Lower lobe of right lung (tissue), 2 donors: ENCODE measurements around the gene SMAD9. TPM values are rescaled to one million over a fixed set of nuclear protein-coding genes. Genes with fewer than 3 reads are reported as not detected.

ENCODE experiments used
- ATAC-seq, 2 donors: fragments of 200-7000 bp; cut with Tn5 transposase; one replicate each; pipeline ENCODE4 v1.9.1; 2020 to 2022; ENCODE audit warnings: mild to moderate bottlenecking in 2 of 2, moderate library complexity in 2 of 2
- DNase-seq: peaks from one replicate; pipeline ENCODE4 v3.0.0-alpha.2; 2020
- H3K27ac ChIP-seq: fragments of 200-600 bp; one replicate; pipeline ENCODE4 v1.8.0; 2022
- H3K27me3 ChIP-seq: fragments of 200-600 bp; one replicate; pipeline ENCODE4 v1.8.0; 2022; ENCODE audit warnings: low read depth
- H3K36me3 ChIP-seq: fragments of 200-600 bp; one replicate; pipeline ENCODE4 v1.8.0; 2022; ENCODE audit warnings: mild to moderate bottlenecking
- H3K4me1 ChIP-seq: fragments of 200-600 bp; one replicate; pipeline ENCODE4 v1.8.0; 2022
- H3K4me3 ChIP-seq: fragments of 200-600 bp; one replicate; pipeline ENCODE4 v1.8.0; 2022; ENCODE audit warnings: mild to moderate bottlenecking
- H3K9me3 ChIP-seq: fragments of 200-600 bp; one replicate; pipeline ENCODE4 v1.8.0; 2022
- CTCF ChIP-seq: fragments of 200-600 bp; IDR thresholded peaks from one replicate; pipeline ENCODE4 v1.8.0; 2022; ENCODE audit warnings: antibody characterized with exemption, mild to moderate bottlenecking
- intact Hi-C: fragments of 100-400 bp; cut with DNase I; formaldehyde crosslinking; loops from one replicate; pipeline ENCODE4 v1.11.0; 2022
- total RNA-seq: library from RNA; stranded (reverse); fragmentation: NEBNext Ultra II Directional; extraction: Animal tissue kit (Norgen Biotek cat#: 25700); gene quantifications from one replicate; pipeline ENCODE4 v1.2.1, GENCODE V29; 2021
- donor health status: DM: no; HTN: yes; CAD: no; lungs with severe emphysema.

The SMAD9 gene
- total RNA-seq, 1 donor from 2014 or later: 17.6 TPM

- Histone ChIP-seq H3K9me3 (no peaks in the 10 kb centered on the region), H3K4me3 (no peak overlapping the region), H3K4me1 (no peaks in the 10 kb centered on the region), H3K27ac (no peak overlapping the region), H3K36me3 (peaks cover 45% of the 10 kb centered on the region), H3K27me3 (no peaks in the 10 kb centered on the region)
- intact Hi-C loops: no loop called here
- ATAC-seq (no peak), DNase-seq (no peak)
- no peak for TF ChIP-seq CTCF
Observed at GRCh38 chr13:36950920-36951319, 30.9 kb upstream of the SMAD9 start.

- Histone ChIP-seq H3K4me1 (no peaks in the 10 kb centered on the region), H3K36me3 (peaks cover 45% of the 10 kb centered on the region), H3K4me3 (no peak overlapping the region), H3K27ac (no peak overlapping the region), H3K27me3 (no peaks in the 10 kb centered on the region), H3K9me3 (no peaks in the 10 kb centered on the region)
- intact Hi-C loops: no loop called here
- ATAC-seq (no peak), DNase-seq (no peak)
- TF ChIP-seq CTCF: no peak
Observed at GRCh38 chr13:36950330-36950729, 30.3 kb upstream of the SMAD9 start.

- intact Hi-C loops: no loop called here
- ATAC-seq (no peak), DNase-seq (no peak)
- Histone ChIP-seq H3K27ac (no peak overlapping the region), H3K9me3 (no peaks in the 10 kb centered on the region), H3K4me1 (no peaks in the 10 kb centered on the region), H3K4me3 (no peak overlapping the region), H3K36me3 (peaks cover 12% of the 10 kb centered on the region), H3K27me3 (no peaks in the 10 kb centered on the region)
- no peak for TF ChIP-seq CTCF
Observed at GRCh38 chr13:36945078-36945477, 25.0 kb upstream of the SMAD9 start.

- ATAC-seq (no peak), DNase-seq (no peak)
- H3K4me1 ChIP-seq: peaks cover 3% of the 10 kb centered on the region
- no peaks in the 10 kb centered on the region for H3K36me3 ChIP-seq
- H3K27ac ChIP-seq: no peak overlapping the region
- no peak for TF ChIP-seq CTCF
- peaks cover 1% of the 10 kb centered on the region for H3K27me3 ChIP-seq
- no peaks in the 10 kb centered on the region for H3K9me3 ChIP-seq
- intact Hi-C loops: no loop called here
- H3K4me3 ChIP-seq: no peak overlapping the region
Observed at GRCh38 chr13:36925603-36926002, 5.6 kb upstream of the SMAD9 start.

- TF ChIP-seq CTCF: no peak
Observed at GRCh38 chr13:36924001-36924400, 4.0 kb upstream of the SMAD9 start.

More at GRCh38 chr13:36924001-36924400, 4.0 kb upstream of the SMAD9 start:
- Histone ChIP-seq H3K27me3 (peaks cover 5% of the 10 kb centered on the region), H3K27ac (no peak overlapping the region), H3K4me1 (peaks cover 7% of the 10 kb centered on the region), H3K9me3 (no peaks in the 10 kb centered on the region), H3K36me3 (no peaks in the 10 kb centered on the region), H3K4me3 (no peak overlapping the region)
- intact Hi-C loops: no loop called here
- DNase-seq (no peak), ATAC-seq (no peak)
